AG08395 (cell line): ENCODE results near the gene COL4A4.

ENCODE experiments used
- DNase-seq: peaks from one replicate; pipeline ENCODE4 v3.0.0; 2012; ENCODE audit warnings: mixed read lengths, low spot score

The COL4A4 gene

DNA sequence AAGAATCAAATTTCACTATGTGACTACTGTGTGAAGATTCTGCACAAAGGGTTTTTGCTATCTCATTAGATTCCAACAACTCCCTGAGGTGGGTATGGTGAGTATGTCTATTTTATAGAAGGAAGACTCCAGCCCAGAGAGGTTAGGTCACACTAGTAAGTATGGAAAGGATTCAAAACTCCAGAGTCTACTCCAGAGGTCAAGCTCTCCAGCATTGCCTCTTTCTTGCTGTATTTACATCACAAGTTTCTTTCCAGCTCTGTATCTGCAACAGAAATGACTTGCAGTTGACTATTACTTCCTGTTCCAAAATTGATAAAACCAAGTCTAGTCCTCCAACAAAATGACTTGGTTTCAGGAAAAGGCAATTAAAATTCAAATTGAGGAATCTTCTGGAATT lies 2.1 kb downstream of the COL4A4 start:
- DNase-seq, result no peak

- no peak for DNase-seq
Measured at GRCh38 chr2:227160164-227160563, 3.8 kb downstream of the COL4A4 start.

DNA sequence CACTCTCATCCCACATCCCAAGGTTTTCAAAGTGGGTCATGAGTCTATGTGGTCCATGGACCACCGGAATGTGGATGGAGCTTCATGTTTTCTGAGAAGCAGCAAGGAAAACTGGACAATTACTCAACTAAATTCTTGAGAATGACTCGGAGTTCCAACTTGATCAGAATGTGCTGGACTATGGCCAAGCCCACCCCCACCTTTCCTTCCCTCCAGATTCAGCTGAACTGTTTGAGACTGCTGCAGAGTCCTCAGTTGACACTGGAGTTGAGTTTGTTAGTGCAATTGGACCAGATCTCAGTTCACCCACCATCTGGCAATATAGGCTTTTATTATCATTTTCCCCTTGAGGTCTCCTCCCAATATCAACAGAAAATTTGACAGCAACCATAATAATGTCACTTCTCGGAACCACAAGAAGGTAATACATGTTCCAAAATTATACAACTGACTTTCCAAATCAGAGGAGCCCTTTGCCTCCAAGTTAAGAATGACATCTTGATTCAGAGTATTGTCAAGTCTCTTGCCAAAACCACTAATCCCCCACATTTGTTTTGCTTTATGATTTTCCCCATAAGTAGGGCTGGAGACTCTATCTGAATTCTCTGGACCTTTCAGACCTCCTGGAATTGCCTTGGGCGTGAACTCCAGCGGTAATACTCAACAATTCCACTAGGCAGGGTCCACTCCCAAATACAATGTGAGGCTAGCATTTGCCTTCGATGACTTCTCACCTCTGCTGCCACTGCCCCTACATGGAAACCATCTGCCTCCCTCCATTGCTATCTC lies 8.8 kb downstream of the COL4A4 start:
- no peak for DNase-seq

DNA sequence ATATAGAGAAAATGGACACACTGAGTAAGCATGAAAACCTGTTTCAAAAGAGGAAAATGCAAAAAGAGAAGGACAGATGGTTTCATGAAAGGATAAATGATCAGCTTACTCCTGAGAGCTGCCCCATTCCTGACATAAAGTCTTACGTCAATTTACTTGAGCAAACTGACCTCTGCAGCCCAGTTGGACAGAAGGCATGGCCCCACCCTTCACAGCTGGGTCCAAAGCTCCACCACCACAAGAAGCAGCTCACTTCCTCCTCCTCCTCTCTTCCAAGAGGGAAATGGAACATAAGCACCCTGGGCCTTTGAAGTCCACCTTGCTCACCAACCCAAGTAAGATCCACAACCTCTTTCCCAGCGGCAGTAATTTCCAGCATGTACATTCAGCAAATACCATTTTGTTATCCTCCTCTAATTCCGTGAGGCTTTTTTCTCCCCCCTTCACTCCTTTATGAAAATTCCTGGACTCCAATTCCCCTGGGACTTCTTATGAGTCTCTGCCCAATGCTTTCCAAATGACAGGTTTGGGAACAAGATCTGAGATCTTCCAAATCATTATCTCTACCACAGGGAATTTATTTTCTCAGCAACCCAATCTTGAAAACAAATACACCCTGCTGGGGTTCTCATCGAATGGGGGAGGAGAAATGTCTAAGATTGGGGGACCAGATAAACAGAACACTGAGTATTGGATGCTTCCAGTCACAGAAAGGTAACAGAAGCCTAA lies 10.1 kb downstream of the COL4A4 start:
- no peak for DNase-seq

- DNase-seq, result no peak
Measured at GRCh38 chr2:227153307-227153706, 10.7 kb downstream of the COL4A4 start.

GRCh38 chr2:227152093-227152766 lies 11.8 kb downstream of the COL4A4 start:
- no peak for DNase-seq

- DNase-seq, result no peak
Measured at GRCh38 chr2:227150222-227150936, 13.6 kb downstream of the COL4A4 start.

GRCh38 chr2:227148106-227148505 lies 15.9 kb downstream of the COL4A4 start:
- no peak for DNase-seq

GRCh38 chr2:227147023-227147422 lies 17.0 kb downstream of the COL4A4 start:
- DNase-seq, result no peak

DNA sequence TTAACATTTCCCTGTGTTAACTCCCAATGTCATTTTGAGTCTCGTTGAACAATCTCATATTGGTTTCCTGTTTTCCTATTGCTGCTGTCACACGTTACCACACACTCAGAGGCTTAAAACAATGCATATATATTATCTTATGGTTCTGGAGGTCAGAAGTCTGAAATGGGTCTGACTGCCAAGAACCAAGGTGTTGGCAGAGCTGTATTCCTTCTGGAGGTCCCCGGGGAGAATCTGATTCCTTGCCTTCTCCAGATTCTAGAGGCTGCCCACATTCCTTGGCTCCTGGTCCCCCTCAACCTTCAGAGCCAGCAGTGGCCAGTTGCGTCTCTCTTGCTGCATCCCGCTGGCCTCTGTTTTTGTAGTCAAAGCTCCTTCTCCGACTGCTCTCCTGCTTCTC lies 17.5 kb downstream of the COL4A4 start:
- DNase-seq, result no peak

DNA sequence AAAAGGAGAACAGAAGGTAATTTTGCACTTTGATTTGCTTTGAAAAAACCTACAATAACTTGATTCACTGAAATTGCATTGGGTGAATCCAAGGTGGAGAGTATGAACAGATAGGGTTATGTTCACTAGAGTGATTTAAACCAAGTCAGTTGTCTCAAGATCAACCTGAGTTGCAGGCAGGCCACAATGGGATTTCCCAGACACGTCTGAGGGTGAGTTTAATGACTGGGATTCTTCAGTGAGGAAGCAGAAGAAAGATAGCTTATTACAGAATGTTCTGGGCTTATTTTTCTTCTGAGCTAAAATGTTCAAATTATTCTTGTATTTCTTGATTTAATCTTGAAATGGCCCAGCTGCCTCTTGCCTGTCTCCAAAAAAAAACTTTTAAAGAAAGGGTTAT lies 20.1 kb downstream of the COL4A4 start:
- no peak for DNase-seq

- DNase-seq, result no peak
Measured at GRCh38 chr2:227141301-227141700, 22.7 kb downstream of the COL4A4 start.

- no peak for DNase-seq
Measured at GRCh38 chr2:227134591-227134990, 29.4 kb downstream of the COL4A4 start.

GRCh38 chr2:227132986-227133385 lies 31.0 kb downstream of the COL4A4 start:
- DNase-seq, result no peak

DNA sequence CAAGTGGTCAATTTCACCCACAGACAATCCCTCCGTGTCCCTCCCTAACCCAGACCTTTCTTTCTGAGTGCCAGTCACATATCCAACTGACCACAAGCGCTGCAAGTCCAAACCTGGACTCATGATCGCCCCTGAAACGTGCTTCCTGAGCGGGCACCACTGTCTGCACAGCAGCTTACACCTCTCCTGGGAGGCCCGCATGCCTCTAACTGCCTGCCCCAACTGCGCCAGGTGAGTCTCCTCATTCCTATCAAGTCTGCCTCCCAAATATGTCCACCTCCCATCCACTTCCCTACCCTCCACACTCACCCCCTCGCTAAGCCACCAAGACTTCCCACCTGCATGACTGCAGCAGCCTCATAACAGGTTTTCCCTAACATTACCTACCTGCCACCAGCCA lies 33.4 kb downstream of the COL4A4 start:
- no peak for DNase-seq

DNA sequence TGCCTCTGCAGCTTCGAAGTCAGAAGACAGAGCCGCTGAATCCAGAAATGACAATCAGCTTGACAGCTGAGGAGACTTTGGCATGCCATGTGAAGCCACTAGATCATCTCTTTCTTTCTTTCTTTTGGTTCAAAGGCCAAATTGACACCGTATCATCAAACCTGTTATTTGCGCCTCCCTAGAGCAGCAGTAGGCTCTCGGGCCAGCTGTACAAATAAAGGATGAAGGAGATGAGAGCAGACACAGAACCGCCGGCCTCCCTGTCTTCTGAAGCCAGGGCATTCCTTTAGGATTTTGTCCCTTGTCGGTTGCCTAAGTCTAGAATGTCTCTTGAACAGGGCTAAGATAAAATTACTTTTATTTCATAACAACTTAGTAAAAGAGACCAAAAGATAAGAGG lies 36.8 kb downstream of the COL4A4 start:
- no peak for DNase-seq

DNA sequence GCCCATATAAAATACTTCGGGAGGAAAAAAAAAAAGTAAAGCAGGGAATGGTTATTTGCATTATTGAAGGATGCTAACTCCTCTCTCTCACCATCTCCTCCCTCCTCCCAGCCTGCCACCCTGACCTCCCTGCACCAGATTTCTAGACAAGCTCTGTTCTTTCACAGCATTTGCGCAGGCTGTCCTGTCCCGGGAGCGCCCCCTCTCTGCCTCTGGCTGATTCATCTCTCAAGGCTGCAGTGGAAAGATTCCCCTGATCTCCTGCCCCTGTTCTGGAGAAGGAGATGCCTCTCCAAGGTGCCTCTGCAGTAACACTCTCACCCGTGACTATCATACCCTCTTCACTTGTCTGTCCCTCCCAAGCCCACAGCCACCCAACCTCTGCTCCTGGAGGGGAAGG lies 38.5 kb downstream of the COL4A4 start:
- DNase-seq, result no peak

DNA sequence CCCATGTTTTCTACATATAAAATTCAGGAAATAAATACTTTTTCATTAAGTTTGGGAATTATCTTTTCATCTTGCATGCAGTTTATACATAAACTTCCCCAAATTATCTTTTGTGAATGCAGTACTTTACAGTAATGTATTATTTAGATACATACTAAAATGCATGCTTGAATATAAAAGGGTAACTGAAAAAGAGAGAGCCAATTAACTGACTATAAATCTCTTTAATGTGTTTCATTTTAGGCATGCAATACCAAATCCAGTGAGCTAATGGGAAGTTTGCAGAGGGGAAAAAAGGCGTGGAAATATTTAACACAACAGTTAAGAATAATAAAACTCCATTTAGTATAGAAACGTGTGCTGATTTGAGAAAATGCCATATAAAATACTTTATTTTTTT lies 39.2 kb downstream of the COL4A4 start:
- no peak for DNase-seq

DNA sequence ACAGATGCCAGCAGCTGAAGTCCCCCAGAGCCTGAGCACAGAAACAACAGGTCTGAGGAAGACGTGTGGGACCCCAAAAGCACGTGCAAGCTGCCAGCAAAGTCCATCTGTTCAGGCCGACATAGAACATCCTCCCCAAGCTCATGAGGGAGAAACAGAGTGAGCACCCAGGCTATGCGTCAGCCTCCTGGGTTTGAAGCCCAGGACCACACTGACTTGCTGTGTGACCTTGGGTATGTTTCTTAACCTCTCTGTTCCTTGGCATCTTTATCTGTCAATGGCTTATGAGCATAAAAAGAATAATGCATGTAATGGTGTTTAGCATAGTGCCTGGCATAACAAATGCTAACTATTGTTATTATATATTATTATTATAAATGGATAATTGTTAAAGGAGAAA lies 40.3 kb downstream of the COL4A4 start:
- DNase-seq, result no peak

DNA sequence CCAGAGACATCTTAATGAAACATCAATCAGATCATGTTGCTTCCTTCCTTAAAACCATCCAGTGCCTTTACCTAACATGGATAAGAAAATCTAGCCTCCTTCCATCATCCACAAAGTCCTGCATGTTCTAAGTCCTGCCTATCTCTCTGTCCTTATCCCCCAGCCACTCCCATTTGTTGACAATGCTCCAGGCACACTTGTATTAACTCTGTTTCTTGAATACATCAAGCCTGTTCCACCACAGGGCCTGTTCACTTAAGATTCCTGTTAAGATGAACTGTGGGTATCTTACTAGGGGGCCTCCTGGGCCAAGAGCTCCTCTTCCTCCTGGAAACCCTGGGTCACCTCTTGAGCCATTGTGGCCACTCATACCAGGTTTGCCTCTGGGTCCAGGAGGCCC lies 45.7 kb downstream of the COL4A4 start:
- DNase-seq, result no peak

DNA sequence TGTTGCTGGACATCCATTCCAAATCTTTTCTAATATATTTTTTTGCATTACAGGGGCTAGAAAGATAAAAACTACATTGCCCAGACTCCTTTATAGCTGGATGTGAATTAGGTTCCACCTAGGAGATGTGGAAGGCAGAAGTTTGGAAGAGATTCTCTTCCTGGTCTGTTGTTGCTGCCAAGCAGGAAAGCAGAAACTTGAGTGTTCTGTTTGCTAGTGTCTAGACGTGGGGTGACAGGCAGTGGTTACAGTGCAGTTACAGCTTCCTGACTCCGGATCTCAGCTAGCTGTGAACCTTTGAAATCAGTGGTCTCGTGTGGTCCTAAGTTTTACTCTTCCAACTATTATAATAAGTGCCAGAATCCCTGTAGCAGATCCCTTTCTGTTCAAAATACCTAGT lies 46.2 kb downstream of the COL4A4 start:
- DNase-seq, result no peak

GRCh38 chr2:227117027-227117426 lies 47.0 kb downstream of the COL4A4 start:
- DNase-seq, result no peak
